ENCODE measurements around the gene PRR20A. TPM values are rescaled to one million over a fixed set of nuclear protein-coding genes. Genes with fewer than 3 reads are reported as not detected.
"Not testable (repeated sequence)": the region's sequence is repeated elsewhere in the genome, so short reads cannot be mapped to it uniquely, and the experiment has no call there.

PRR20A gene
- total RNA-seq, result not detected in 2 replicates

DNA sequence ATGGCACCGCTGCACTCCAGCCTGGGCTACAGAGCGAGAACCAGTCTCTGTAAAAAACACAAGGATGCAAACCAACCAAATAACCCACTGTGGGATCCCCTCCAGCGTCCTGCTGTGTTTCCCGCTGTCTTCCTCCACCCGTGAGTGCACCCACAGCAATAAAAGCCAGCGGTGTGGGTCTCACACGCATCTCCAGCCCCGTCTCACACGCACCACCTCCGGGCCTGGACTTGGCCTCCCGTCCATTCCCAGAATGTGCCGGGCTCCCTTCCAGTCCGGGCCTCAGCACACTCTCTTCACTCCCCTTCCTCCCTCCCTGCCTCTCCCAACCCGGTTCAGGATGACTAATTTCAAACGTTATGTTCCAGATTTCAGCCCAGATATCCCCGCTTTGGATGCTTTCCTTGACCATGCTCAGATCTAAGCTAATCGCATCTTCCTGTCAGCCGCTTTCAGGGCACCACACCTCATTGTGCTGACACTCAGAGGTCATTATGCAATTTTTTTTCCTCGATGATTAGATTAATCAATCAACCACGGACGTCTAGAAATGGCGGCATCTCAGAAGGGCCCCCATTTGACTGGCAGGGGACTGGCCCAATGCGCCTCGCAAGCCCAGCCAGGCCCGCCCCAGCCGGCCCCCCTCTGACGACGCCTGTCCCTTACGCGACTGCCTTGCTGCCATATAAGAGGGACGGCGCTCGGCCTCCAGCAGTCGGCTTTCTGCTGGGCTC lies at the start of gene PRR20A:
PRR20A (plus strand) TSS at position 684 of the 734 bp plus-strand sequence. CDS start 387 bp downstream, outside the sequence.
- not testable (repeated sequence) for DNase-seq (ENCODE audit: extremely low read depth, low read depth, low spot score)

- no peak for DNase-seq (ENCODE audit: extremely low read depth, low read depth, low spot score)
Observed at GRCh38 chr13:57114945-57115344, 25.8 kb upstream of the PRR20A start.

GRCh38 chr13:57123681-57124080 lies 17.0 kb upstream of the PRR20A start:
- DNase-seq (ENCODE audit: extremely low read depth, low read depth, low spot score), result no peak

DNA sequence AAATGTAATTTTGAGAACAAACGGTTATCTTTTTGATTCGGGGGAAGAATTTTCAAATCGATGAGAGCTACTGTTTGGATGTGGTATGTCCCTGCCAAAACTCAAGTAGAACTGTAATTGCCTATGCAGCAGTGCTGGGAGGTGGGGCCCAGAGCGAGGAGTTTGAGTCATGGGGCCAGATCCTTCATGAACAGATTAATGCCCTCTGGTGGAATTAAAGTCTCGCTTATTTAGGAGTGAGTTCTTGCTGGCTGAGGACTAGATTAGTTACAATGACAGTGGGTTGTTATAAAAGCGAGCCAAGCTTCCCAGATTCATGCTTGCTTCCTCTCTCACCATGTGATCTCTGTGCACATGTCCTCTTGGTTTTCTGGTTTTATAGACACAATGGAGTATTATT lies 11.8 kb upstream of the PRR20A start:
- no peak for DNase-seq (ENCODE audit: extremely low read depth, low read depth, low spot score)

DNA sequence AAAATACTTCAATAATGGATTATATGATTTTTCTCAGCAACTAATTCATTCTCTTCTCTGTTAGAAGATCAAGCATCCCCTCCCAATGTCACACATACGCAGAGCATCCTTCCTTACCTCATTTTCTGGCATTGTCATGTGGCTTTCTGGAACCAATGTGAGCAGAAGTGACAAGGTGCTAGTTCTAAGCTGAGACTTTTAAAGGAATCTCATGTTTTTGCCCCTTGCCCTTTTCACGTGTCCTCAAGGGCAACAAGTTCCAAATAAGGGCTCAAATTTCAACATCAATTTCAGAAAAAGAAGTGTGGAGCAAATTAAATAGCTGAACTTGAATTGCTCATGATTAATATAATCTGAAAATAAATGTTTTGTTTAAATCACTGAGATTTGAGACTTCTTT lies 4.6 kb upstream of the PRR20A start:
- no peak for DNase-seq (ENCODE audit: extremely low read depth, low read depth, low spot score)

- no peak for DNase-seq (ENCODE audit: extremely low read depth, low read depth, low spot score)
Observed at GRCh38 chr13:57137585-57137984, 3.1 kb upstream of the PRR20A start.

DNA sequence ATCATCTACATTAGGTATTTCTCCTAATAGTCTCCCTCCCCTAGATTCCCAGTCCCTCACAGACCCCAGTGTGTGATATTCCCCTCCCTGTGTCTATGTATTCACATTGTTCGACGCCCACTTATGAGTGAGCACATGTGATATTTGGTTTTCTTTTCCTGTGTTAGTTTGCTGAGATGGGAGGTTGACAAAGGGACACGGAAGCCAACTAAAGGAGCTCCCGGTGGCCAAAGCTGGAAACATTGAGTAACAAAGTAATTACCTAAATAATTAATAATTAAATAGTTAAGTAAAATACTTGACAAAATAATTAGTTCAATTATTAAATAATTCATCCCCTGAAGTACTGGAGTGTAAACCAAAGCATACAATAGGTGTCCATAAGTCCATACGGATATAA lies 1.7 kb upstream of the PRR20A start:
- DNase-seq (ENCODE audit: extremely low read depth, low read depth, low spot score), result no peak

DNA sequence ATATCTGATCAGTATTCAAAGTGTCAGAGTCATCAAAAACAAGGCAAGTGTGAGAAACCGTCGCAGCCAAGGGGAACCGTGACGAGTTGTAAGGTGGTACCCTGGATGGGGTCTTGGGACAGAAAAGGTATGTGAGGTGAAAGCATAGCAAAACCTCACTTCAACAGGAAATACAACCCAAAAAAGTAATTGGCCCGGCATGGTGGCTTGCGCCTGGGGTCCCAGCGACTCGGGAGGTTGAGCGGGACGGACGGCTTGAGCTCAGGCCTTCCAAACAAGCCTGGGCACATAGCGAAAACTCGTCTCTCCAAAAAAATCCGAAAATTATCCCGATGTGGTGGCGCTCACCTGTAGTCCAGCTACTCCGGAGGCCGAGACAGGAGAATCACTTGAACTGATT lies 937 bp upstream of the PRR20A start:
- not testable (repeated sequence) for DNase-seq (ENCODE audit: extremely low read depth, low read depth, low spot score)

DNA sequence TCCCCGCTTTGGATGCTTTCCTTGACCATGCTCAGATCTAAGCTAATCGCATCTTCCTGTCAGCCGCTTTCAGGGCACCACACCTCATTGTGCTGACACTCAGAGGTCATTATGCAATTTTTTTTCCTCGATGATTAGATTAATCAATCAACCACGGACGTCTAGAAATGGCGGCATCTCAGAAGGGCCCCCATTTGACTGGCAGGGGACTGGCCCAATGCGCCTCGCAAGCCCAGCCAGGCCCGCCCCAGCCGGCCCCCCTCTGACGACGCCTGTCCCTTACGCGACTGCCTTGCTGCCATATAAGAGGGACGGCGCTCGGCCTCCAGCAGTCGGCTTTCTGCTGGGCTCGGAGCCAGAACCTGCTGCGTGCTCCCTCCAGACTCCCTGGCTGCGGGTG lies 6.5 kb downstream of the PRR20A start, which contains the start of gene PRR20B:
PRR20B (plus strand) TSS at position 301 of the 400 bp plus-strand sequence. CDS start 387 bp downstream, outside the sequence.
- not testable (repeated sequence) for DNase-seq (ENCODE audit: extremely low read depth, low read depth, low spot score)

DNA sequence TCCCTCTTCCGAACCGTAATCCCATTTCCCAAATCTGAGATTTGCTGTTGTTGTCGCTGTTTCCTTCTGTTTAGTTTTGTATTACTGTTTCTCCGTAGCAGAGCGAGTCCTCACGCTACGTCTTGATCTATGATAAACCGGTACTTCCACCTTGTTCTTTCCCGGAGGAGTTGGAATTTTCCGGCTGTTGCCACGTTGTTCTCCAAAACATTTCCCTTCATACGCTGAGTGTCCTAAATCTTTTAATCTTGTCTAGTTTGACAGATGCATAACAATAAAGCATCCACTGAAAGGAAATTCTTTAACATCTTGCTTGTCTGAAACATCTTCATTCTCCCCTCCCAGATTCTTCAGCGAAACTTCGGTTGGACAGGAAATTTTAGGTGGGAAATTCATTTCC lies 7.4 kb downstream of the PRR20A start:
- DNase-seq (ENCODE audit: extremely low read depth, low read depth, low spot score), result not testable (repeated sequence)

GRCh38 chr13:57153761-57154160 lies 13.0 kb downstream of the PRR20A start, which contains the start of gene PRR20C:
PRR20C (plus strand) TSS chr13:57154061; CDS start chr13:57154448, 387 bp downstream.
- not testable (repeated sequence) for DNase-seq (ENCODE audit: extremely low read depth, low read depth, low spot score)

- DNase-seq (ENCODE audit: extremely low read depth, low read depth, low spot score), result not testable (repeated sequence)
Observed at GRCh38 chr13:57160332-57160731, 19.6 kb downstream of the PRR20A start, which contains the start of gene PRR20D. PRR20D (plus strand) TSS chr13:57160632; CDS start chr13:57161019, 387 bp downstream.

DNA sequence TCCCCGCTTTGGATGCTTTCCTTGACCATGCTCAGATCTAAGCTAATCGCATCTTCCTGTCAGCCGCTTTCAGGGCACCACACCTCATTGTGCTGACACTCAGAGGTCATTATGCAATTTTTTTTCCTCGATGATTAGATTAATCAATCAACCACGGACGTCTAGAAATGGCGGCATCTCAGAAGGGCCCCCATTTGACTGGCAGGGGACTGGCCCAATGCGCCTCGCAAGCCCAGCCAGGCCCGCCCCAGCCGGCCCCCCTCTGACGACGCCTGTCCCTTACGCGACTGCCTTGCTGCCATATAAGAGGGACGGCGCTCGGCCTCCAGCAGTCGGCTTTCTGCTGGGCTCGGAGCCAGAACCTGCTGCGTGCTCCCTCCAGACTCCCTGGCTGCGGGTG lies 26.2 kb downstream of the PRR20A start, which contains the start of gene PRR20E:
PRR20E (plus strand) TSS at position 301 of the 400 bp plus-strand sequence. CDS start 387 bp downstream, outside the sequence.
- not testable (repeated sequence) for DNase-seq (ENCODE audit: extremely low read depth, low read depth, low spot score)

- no peak for DNase-seq (ENCODE audit: extremely low read depth, low read depth, low spot score)
Observed at GRCh38 chr13:57191667-57192066, 50.9 kb downstream of the PRR20A start.

Other genes with a start within 250 kb of the PRR20A start
- gene PRR20B, start 6.6 kb downstream of the PRR20A start, total RNA-seq, result not detected in 2 replicates
- not detected in 2 replicates for gene PRR20C, start 13.1 kb downstream of the PRR20A start, total RNA-seq
- not detected in 2 replicates for gene PRR20D, start 19.7 kb downstream of the PRR20A start, total RNA-seq
- gene PRR20E, start 26.3 kb downstream of the PRR20A start, total RNA-seq, result not detected in 2 replicates